Esophagus squamous epithelium (tissue), 4 donors: ENCODE data around the gene ZSCAN1.

Experiments used
- POLR2A ChIP-seq, 4 donors: fragments of 450-650 bp; IDR thresholded peaks; one replicate each; pipeline ENCODE4 v1.6.1; 2017; ENCODE audit warnings: antibody characterized with exemption in 4 of 4, mild to moderate bottlenecking in 4 of 4, moderate library complexity in 3 of 4
- TF ChIP-seq, protein P1 (sequence below), 6 experiments: fragments of 450-650 bp in 4 of 6; fragments of 200-600 bp in 2 of 6; sonication (generic) in 2 of 6; IDR thresholded peaks; one replicate each; pipeline ENCODE4 v1.5.1; 2016 to 2019; ENCODE audit warnings: antibody characterized with exemption in 6 of 6, mild to moderate bottlenecking in 4 of 6, moderate library complexity in 4 of 6

DNA sequence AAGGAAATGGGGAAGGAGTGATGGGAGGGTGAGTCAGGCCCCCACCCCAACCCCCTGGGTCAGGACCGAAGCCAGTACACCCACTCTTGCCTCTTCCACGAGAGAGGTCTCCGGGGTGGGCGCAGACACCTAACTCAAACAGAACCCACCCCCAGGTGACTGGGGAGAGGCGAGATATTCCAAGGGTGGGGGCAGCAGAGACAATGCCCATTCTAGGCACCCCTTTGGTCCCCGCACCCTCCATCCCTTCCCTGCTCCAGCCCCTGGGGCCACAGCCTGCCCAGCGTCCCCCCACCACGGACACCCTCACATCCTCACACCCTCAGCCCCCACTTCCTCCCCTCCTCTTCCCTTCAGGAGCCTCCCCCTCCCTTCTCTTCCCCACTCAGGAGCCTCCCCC lies 63.5 kb downstream of the ZSCAN1 start:
- TF ChIP-seq POLR2A (IDR thresholded peaks at IDR 0.05): no peak
- TF ChIP-seq, protein P1, sequence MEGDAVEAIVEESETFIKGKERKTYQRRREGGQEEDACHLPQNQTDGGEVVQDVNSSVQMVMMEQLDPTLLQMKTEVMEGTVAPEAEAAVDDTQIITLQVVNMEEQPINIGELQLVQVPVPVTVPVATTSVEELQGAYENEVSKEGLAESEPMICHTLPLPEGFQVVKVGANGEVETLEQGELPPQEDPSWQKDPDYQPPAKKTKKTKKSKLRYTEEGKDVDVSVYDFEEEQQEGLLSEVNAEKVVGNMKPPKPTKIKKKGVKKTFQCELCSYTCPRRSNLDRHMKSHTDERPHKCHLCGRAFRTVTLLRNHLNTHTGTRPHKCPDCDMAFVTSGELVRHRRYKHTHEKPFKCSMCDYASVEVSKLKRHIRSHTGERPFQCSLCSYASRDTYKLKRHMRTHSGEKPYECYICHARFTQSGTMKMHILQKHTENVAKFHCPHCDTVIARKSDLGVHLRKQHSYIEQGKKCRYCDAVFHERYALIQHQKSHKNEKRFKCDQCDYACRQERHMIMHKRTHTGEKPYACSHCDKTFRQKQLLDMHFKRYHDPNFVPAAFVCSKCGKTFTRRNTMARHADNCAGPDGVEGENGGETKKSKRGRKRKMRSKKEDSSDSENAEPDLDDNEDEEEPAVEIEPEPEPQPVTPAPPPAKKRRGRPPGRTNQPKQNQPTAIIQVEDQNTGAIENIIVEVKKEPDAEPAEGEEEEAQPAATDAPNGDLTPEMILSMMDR (IDR thresholded peaks at IDR 0.05): no peak
